GM12891 (cell line): Measurements from ENCODE around the gene DPP10.

Experiments used
- DNase-seq: peaks from one replicate; pipeline ENCODE4 v3.0.0; 2011; ENCODE audit warnings: low spot score; ENCODE audit not compliant: insufficient read length
- FAIRE-seq: peaks from 2 replicates; lab custom pipeline; 2011; peaks lifted over from hg19 to GRCh38; lab: Jason Lieb, UNC
- PAX5 ChIP-seq: IDR thresholded peaks from 2 replicates; pipeline ENCODE4 v1.6.1; 2011; ENCODE audit warnings: low read length, moderate library complexity, mild to moderate bottlenecking; ENCODE audit not compliant: insufficient read depth, severe bottlenecking
- POLR2A ChIP-seq: IDR thresholded peaks from 2 replicates; pipeline ENCODE4 v1.6.1; 2011; ENCODE audit warnings: low read depth, low read length, control low read depth
- POLR2AphosphoS5 ChIP-seq: IDR thresholded peaks from 2 replicates; pipeline ENCODE4 v1.6.1; 2011; ENCODE audit warnings: low read depth, low read length, control low read depth
- POU2F2 ChIP-seq: IDR thresholded peaks from 2 replicates; pipeline ENCODE4 v1.6.1; 2011; ENCODE audit warnings: low read depth, mild to moderate bottlenecking, control low read depth, low read length, moderate library complexity
- SPI1 ChIP-seq: IDR thresholded peaks from 2 replicates; pipeline ENCODE4 v1.6.1; 2011; ENCODE audit warnings: low read depth, low read length, control low read depth
- TAF1 ChIP-seq: IDR thresholded peaks from 2 replicates; pipeline ENCODE4 v1.6.1; 2011; ENCODE audit warnings: low read depth, low read length, control low read depth

DPP10 gene

DNA sequence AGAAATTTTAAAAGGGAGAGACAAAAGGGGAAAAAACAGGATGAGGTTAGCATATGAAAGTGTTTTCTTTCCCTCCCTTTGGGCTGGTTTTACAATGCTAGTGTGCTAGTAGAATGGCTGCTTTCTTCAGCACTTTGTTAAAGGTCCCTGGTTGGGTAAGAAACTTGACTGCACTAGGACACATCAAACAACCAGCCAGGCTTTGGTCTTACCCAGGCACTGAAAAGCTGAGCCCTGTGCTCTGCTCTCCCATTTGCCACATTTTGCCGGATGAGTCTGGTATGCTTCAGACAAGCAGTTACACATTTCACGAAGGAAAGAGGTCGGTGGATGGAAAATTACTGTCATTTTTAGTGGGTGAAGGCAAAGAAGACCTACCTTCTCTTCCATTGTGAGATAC lies 242.0 kb downstream of the DPP10 start:
- TF ChIP-seq PAX5: no peak
- no peak for TF ChIP-seq POU2F2
- TF ChIP-seq TAF1: no peak
- TF ChIP-seq POLR2AphosphoS5: no peak
- no peak for TF ChIP-seq SPI1
- no peak for TF ChIP-seq POLR2A
- DNase-seq: no peak
- no peak for FAIRE-seq

DNA sequence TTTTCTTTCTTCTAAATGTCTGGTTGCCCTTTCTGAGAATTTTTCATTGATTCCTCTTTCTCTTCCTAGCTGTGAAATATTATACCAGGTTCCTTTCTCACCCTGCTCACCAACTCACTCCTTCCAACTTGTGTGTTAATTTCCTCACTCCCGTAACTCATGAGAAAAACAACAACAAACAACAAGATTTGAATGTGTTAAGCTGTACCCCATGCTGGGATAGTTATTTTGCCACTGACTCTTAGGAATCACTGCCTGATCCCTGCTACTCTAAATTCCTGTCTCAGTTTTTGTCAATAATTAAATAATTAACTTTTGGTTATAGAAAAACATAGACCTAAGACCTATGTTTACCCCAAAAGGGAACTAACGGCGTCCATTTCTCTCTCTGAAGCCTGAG lies 242.7 kb downstream of the DPP10 start:
- DNase-seq (no peak), FAIRE-seq (no peak)
- TF ChIP-seq PAX5 (no peak), TAF1 (no peak), SPI1 (no peak), POLR2A (no peak), POLR2AphosphoS5 (no peak), POU2F2 (no peak)

DNA sequence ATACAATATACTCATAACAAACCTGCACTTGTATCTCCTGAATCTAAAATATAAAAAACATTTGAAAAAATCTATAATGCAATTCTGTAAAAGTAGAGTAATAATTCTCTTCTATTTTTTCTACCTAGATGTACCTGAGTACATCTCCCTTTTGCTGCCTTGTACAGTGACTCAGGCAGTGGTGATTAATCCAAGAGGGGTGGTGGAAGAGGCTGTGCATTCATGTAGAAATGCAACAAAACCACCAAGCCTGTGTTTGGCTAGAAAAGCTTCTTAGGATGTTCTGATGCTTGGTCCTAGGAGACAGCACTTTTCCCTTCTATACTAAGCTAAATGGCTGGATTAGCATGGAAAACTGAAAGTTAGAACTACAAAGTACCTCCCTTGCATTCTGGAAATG lies 245.8 kb downstream of the DPP10 start:
- DNase-seq: no peak
- no peak for FAIRE-seq

DNA sequence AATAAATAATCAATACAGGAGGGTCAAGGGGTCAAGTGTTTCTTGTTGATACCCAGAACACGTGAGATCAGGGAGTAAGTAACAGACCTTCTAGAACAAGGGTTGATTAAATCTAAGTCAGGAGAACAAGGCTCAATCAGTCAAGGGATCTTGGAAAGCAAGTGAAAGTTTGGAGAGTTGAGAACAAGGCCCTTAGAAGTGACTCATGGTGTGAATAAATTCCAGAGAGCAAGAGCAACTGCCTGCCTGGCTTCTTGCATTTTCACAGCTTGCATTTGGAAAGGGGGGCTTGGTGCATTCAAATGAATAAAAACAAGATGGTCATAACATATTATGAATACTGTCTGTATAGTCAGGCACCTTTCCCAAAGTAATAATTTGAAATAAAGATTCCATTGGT lies 256.1 kb downstream of the DPP10 start:
- DNase-seq (no peak), FAIRE-seq (no peak)
- TF ChIP-seq SPI1 (no peak), PAX5 (no peak)

More for the DNA sequence above, 245.8 kb downstream of the DPP10 start:
- TF ChIP-seq SPI1: no peak

DNA sequence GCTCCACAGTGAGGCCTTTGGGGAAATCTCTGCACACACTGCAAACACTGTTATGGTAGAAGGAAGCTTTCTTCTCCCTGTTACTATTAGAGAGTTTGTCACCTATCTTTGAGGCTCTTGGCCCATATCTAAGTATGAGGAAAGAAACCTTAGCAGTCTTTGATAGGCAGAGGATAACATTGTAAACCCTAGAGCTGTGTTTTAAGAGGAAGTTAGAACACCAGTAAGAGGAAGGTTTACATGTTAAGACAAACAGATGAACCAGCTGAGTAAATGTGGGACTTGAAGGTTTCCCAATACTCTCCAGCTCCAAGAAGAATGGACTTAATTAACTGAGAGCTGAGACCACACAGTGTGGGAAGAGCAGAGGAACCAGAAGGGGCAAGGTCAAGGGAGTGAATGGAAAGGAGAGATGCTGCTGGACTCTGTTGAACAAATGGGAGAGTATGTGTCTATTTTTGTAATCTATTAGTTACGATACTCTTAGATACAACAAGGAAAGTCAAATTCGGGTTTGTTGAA lies 257.0 kb downstream of the DPP10 start:
- DNase-seq: no peak
- FAIRE-seq: no peak
- TF ChIP-seq PAX5 (no peak), TAF1 (no peak), POLR2AphosphoS5 (no peak), POU2F2 (no peak), SPI1 (no peak), POLR2A (no peak)

DNA sequence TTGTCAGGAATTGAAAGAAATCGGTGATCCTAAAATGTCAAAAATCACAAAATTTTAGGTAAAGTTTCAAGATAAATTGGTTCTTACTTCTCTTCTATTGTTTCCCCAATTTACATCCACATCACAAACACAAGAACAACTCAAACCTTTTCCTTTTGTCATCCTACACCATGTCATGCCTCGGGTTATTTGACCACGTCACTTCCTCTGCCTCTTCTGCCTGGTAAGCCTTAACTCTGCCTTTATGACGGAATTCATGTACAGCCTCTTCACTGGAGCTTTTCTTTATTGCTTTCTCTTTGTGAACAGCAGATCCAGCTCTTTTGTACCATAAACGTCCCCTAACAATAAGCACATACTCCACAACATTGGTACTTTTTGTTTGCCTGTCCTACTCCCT lies 258.0 kb downstream of the DPP10 start:
- DNase-seq: no peak
- TF ChIP-seq TAF1 (no peak), POLR2A (no peak), POLR2AphosphoS5 (no peak), SPI1 (no peak), POU2F2 (no peak), PAX5 (no peak)
- no peak for FAIRE-seq

DNA sequence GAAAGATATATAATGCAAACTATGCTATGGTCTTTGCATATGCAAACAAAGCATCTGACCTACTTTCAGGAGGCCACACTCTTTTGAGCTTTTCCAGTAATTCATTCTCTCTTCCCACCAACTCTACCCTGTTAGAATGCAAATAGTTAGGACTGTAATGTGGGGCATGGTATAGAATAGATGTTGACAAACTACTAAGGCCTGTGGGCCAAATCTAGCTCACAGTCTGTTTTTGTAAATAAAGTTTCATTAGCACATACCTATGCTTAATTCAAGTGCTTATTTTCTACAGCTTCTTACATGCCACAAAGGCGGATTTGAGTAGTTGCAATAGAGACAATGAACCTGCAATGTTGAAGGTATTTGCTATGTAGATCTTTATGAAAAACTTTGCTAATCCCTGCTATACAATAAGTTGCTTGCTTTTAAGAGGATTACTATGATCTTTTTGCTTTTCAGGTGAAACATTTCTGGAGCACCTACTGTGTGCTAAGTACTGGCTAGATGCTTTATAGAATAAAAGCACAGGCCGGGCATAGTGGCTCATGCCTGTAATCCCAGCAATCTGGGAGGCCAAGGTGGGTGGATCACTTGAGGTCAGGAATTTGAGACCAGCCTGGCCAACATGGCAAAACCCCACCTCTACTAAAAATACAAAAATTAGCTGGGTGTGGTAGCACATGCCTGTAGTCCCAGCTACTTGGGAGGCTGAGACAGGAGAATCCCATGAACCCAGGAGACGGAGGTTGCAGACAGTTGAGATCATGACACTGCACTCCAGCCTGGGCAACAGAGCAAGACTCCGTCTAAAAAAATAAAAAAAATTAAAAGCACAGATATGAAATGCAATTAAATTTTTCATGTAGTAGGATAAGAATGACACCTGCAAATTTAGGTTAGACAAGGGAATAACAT lies 267.8 kb downstream of the DPP10 start:
- FAIRE-seq: no peak

DNA sequence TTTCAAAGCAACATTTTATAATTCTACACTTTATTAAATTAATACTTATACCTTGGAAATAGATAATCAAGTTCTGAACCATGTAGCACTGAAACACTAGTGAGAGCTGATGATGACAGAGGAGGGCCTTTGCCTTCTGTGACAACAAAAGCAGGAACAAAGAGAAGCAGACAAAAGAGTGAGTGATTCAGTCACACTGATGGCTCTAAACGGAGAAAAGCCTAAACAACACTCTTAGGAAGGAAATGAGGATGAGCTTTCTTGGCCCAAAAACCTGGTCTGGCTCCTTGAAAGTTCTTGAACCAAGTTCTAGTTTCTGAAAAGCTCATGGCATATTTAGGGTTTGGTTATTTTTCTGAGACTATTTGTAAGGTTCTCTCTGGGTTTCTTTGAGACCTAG lies 271.9 kb downstream of the DPP10 start:
- FAIRE-seq: no peak
- no peak for DNase-seq

More for the DNA sequence above, 267.8 kb downstream of the DPP10 start:
- no peak for DNase-seq
- no peak for TF ChIP-seq POLR2AphosphoS5
- no peak for TF ChIP-seq POLR2A
- TF ChIP-seq POU2F2: no peak
- no peak for TF ChIP-seq SPI1
- TF ChIP-seq PAX5: no peak
- TF ChIP-seq TAF1: no peak

DNA sequence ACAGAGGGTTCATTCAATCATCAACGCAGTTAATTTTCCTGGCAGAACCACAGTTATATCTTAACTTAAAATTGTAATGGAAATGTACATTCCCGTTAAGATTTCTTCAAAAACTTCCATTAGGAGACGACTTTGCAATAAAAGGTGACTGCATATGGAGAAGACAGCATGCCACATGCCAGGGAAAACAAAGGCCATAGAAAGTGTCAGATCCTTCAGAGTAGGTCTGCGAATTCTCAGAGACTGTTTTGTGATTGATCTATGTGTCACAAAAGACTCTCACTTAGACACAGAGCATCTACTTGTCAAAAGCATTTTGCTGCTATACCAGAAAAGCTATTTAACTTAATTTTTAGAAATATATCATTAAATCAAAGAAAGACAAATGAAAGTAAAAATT lies 274.6 kb downstream of the DPP10 start:
- TF ChIP-seq POU2F2: no peak
- no peak for TF ChIP-seq TAF1
- no peak for TF ChIP-seq SPI1
- no peak for TF ChIP-seq PAX5
- no peak for TF ChIP-seq POLR2A
- TF ChIP-seq POLR2AphosphoS5: no peak
- no peak for FAIRE-seq

More for the DNA sequence above, 271.9 kb downstream of the DPP10 start:
- TF ChIP-seq TAF1 (no peak), PAX5 (no peak), SPI1 (no peak), POU2F2 (no peak)

DNA sequence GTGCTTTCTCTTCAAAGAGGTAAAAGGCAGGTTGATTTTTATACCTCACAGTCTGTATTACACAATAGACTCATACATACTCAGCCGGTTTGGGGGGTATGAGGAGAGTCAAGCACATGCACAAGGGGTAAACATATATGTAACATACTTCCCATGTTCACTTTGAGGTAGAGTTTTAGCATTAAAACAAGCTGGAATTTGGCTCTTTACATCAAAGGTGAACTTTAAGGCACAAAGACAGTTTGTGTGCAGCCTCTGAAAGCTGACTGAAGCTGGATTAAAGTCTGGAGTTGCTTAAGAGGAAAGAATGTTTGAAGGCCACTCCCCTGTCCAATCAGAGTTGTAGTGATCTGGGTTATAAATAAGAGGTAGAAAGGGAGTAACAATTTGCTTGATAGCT lies 282.0 kb downstream of the DPP10 start:
- FAIRE-seq (no peak), DNase-seq (no peak)
- no peak for TF ChIP-seq PAX5
- no peak for TF ChIP-seq TAF1
- no peak for TF ChIP-seq POU2F2
- TF ChIP-seq SPI1: no peak
- TF ChIP-seq POLR2AphosphoS5: no peak
- TF ChIP-seq POLR2A: no peak

More for the DNA sequence above, 274.6 kb downstream of the DPP10 start:
- no peak for DNase-seq

DNA sequence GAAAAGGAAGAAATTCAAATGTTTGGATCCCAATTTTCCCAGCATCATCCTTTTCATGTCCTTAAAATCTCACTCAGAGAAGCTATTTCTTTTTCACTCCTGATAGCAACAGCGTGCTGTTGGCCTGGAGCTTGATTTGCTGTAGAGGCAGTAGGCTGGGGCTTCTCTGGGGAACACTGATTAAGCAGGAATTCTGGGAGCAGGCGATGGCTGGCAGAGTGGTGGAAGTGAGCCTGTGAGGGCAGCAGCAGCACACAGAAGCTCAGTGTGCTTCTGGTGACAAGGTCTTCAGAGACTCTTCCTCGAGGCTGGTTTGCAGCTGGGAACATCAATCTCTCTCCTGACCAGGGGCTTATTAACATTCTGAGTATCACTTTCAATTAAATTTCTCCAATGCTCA lies 284.6 kb downstream of the DPP10 start:
- DNase-seq (no peak), FAIRE-seq (no peak)
- no peak for TF ChIP-seq POLR2AphosphoS5

DNA sequence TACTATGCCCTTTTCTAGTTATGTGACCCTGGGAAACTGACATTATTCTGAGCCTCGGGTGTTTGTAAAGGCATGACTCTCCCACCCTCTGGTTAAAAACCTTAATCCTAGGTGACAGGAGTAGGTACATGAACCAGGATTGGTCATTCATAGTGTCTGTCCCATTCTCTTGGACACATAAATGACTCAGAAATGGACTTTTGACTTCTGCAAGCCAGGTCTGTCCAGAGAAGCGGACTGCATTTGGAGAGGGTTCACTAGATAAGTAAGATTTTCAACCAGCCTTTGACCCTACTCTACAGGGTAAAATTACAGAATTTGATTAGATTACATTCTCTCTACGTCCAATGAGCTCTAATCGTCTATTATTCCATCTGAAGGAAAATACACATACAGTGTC lies 285.9 kb downstream of the DPP10 start:
- FAIRE-seq (no peak), DNase-seq (no peak)
- TF ChIP-seq SPI1 (no peak), POLR2A (no peak), PAX5 (no peak), TAF1 (no peak), POLR2AphosphoS5 (no peak), POU2F2 (no peak)
